ENCODE measurements around the gene TMC4. TPM values are rescaled to one million over a fixed set of nuclear protein-coding genes. Genes with fewer than 3 reads are reported as not detected.
A peak's percentile ranks its signal among the peaks of the same experiment; 100 is the strongest.
"Not testable (repeated sequence)": the region's sequence is repeated elsewhere in the genome, so short reads cannot be mapped to it uniquely, and the experiment has no call there.

TMC4 gene, protein sequence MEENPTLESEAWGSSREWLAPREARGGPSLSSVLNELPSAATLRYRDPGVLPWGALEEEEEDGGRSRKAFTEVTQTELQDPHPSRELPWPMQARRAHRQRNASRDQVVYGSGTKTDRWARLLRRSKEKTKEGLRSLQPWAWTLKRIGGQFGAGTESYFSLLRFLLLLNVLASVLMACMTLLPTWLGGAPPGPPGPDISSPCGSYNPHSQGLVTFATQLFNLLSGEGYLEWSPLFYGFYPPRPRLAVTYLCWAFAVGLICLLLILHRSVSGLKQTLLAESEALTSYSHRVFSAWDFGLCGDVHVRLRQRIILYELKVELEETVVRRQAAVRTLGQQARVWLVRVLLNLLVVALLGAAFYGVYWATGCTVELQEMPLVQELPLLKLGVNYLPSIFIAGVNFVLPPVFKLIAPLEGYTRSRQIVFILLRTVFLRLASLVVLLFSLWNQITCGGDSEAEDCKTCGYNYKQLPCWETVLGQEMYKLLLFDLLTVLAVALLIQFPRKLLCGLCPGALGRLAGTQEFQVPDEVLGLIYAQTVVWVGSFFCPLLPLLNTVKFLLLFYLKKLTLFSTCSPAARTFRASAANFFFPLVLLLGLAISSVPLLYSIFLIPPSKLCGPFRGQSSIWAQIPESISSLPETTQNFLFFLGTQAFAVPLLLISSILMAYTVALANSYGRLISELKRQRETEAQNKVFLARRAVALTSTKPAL
- total RNA-seq (not detected in 2 replicates), polyA plus RNA-seq (not detected in 2 replicates), polyA minus RNA-seq (not detected in 2 replicates)
- 0.12 TPM for total RNA-seq (2013)

DNA sequence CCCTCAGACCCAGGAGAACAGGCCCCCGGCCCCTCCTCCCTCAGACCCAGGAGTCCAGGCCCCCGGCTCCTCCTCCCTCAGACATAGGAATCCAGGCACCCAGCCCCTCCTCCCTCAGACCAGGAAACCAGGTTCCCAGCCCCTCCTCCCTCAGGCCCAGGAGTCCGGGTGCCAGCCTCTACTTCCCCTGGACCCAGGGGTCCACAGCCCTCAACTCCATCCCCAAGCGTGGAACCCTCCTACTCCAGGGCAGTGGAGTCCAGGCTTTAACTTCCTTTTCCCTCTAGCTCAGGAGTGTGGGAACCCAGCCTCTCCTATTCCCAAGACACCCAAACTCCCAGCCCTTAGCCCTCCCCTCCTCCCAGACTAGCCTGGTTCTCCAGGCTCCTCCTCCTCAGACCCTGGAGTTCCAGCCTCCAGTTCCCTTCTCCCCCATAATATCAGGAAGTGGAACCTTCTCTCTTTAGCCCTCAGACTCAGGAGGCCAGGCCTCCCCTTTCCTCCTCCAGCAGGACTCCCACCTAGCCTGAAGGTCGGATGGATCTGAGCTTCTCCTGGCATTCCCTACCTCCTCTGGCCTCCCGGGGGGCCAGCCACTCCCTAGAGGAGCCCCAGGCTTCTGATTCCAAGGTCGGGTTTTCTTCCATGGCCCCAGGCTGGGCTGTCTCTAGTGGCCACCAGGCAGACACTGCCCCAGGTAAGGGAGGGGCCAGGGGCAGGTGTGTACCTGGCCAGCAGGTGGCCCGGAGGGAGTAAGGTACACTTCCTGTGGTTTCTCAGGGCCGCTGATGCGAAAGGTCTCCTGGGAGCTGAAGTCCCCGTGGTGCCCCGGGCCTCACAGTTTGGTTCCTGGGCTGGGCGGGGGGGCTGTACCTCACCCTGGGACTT is at the start of gene TMC4:
Gene TMC4 (minus strand): TSS at position 690 of the 888 bp plus-strand sequence. CDS start 43 bp downstream, at position 647.
- H3K4me3 Mint-ChIP-seq, result no peak within 1 kb of the TSS
- Histone ChIP-seq H3K36me3 (replicated peaks in 1 of 2; ENCODE audit: control extremely low read depth in 1 of 2, control insufficient read depth in 1 of 2, extremely low read depth in 1 of 2, insufficient read depth in 2 of 2, low read length in 1 of 2) (no peaks in the 10 kb centered on the region), H4K20me1 (ENCODE audit: control insufficient read depth, insufficient read depth, low read length, poor library complexity, severe bottlenecking) (peaks cover 7% of the 10 kb centered on the region), H3K9ac (ENCODE audit: low read length) (no peak within 1 kb of the TSS), H3K4me3 (ENCODE audit: control extremely low read depth in 1 of 5, extremely low read depth in 1 of 5, insufficient read depth in 1 of 5, low read depth in 2 of 5, low read length in 4 of 5) (no peak within 1 kb of the TSS), H3K4me1 (ENCODE audit: control insufficient read depth in 2 of 2, insufficient read depth in 2 of 2, low read length in 2 of 2) (peaks cover 17 to 24% of the 10 kb centered on the region in 2 donors), H3K4me2 (replicated peaks; ENCODE audit: low read depth, low read length, poor library complexity, severe bottlenecking) (peak within 1 kb of the TSS; percentile 49), H3K27ac (ENCODE audit: low read length in 2 of 2) (no peak within 1 kb of the TSS), H3K27me3 (replicated peaks in 1 of 4; ENCODE audit: control extremely low read depth in 1 of 4, control insufficient read depth in 3 of 4, insufficient read depth in 4 of 4, low read length in 3 of 4) (peaks cover 0 to 11% (median 2%) of the 10 kb centered on the region in 4 experiments), H2AFZ (ENCODE audit: insufficient read depth, low read depth, low read length, poor library complexity, severe bottlenecking) (no peak within 1 kb of the TSS), H3K79me2 (ENCODE audit: control insufficient read depth, insufficient read depth, low read length) (no peaks in the 10 kb centered on the region), H3K9me3 (ENCODE audit: control extremely low read depth in 1 of 3, control insufficient read depth in 2 of 3, insufficient read depth in 1 of 3, low read length in 2 of 3) (no peaks in the 10 kb centered on the region)
- no peak within 1 kb of the TSS for H3K27ac Mint-ChIP-seq
- no peaks in the 10 kb centered on the region for H3K27me3 Mint-ChIP-seq
- DNase-seq (peak; percentile 65), ATAC-seq (ENCODE audit: low read depth) (peak; percentile 58)
- ChIA-PET POLR2A (interaction anchor here (0.6 to 1.8 kb wide), 2 partner anchors 16 to 443 kb away, joined by 8 read pairs; partner anchors contain the start of gene MBOAT7), CTCF (interaction anchor here (0.9 to 8.5 kb wide), 4 partner anchors 15 to 60 kb away, joined by 3 to 50 read pairs (median 3); partner anchors contain the start of genes MBOAT7 and TSEN34)
- WGBS (ENCODE audit: insufficient coverage), result 23% methylated on average over 12 of the region's 13 CpGs
- no peaks in the 10 kb centered on the region for H3K9me3 Mint-ChIP-seq (ENCODE audit: insufficient read depth)
- peaks cover 21% of the 10 kb centered on the region for H3K4me1 Mint-ChIP-seq
- TF ChIP-seq, protein P1, sequence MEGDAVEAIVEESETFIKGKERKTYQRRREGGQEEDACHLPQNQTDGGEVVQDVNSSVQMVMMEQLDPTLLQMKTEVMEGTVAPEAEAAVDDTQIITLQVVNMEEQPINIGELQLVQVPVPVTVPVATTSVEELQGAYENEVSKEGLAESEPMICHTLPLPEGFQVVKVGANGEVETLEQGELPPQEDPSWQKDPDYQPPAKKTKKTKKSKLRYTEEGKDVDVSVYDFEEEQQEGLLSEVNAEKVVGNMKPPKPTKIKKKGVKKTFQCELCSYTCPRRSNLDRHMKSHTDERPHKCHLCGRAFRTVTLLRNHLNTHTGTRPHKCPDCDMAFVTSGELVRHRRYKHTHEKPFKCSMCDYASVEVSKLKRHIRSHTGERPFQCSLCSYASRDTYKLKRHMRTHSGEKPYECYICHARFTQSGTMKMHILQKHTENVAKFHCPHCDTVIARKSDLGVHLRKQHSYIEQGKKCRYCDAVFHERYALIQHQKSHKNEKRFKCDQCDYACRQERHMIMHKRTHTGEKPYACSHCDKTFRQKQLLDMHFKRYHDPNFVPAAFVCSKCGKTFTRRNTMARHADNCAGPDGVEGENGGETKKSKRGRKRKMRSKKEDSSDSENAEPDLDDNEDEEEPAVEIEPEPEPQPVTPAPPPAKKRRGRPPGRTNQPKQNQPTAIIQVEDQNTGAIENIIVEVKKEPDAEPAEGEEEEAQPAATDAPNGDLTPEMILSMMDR (IDR thresholded peaks at IDR 0.05), result peak; percentile 12
- no peak for TF ChIP-seq EZH2 (IDR thresholded peaks at IDR 0.05; ENCODE audit: borderline replicate concordance, insufficient read depth, low read depth, low read length, poor library complexity, severe bottlenecking)
- intact Hi-C loops (cut with micrococcal nuclease), result loop anchor here (1.0 kb wide), 1 partner anchor 17 kb away; the partner anchor contains the start of gene MBOAT7

DNA sequence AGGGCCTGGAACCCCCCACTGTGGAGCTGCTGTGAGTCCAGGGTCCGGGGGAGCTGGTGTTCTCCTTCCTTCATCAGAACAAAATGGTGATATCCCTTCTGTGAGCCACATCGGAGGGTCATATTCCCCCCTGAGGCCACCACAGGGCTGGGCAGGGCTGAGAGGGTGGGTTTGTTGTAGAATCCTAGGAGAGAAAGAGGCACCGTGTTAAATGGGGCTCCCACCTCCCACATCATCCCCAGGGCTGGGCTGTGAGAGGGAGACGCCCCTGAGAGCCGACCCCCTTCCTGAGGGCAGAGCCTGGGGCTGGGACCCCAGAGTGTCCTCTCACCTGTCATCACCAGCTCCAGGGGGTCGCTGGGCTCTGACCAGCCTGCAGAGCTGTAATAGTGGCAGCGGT is 49.0 kb upstream of the TMC4 start:
- H3K4me2 ChIP-seq (replicated peaks; ENCODE audit: low read depth, low read length, poor library complexity, severe bottlenecking); H3K27ac ChIP-seq (ENCODE audit: low read length in 2 of 2); POLR2A ChIA-PET; H4K20me1 ChIP-seq (ENCODE audit: control insufficient read depth, insufficient read depth, low read length, poor library complexity, severe bottlenecking); H3K27ac Mint-ChIP-seq; DNase-seq; H3K9me3 Mint-ChIP-seq (ENCODE audit: insufficient read depth); H3K79me2 ChIP-seq (ENCODE audit: control insufficient read depth, insufficient read depth, low read length); H2AFZ ChIP-seq (ENCODE audit: insufficient read depth, low read depth, low read length, poor library complexity, severe bottlenecking); intact Hi-C loops (cut with micrococcal nuclease); H3K9ac ChIP-seq (ENCODE audit: low read length); H3K4me3 ChIP-seq (ENCODE audit: control extremely low read depth in 1 of 5, extremely low read depth in 1 of 5, insufficient read depth in 1 of 5, low read depth in 2 of 5, low read length in 4 of 5); H3K4me1 Mint-ChIP-seq; ATAC-seq (ENCODE audit: low read depth); H3K27me3 ChIP-seq (replicated peaks in 1 of 4; ENCODE audit: control extremely low read depth in 1 of 4, control insufficient read depth in 3 of 4, insufficient read depth in 4 of 4, low read length in 3 of 4); H3K36me3 ChIP-seq (replicated peaks in 1 of 2; ENCODE audit: control extremely low read depth in 1 of 2, control insufficient read depth in 1 of 2, extremely low read depth in 1 of 2, insufficient read depth in 2 of 2, low read length in 1 of 2); H3K9me3 ChIP-seq (ENCODE audit: control extremely low read depth in 1 of 3, control insufficient read depth in 2 of 3, insufficient read depth in 1 of 3, low read length in 2 of 3); H3K4me3 Mint-ChIP-seq; H3K27me3 Mint-ChIP-seq: not testable (repeated sequence)
- CTCF ChIA-PET, result interaction anchor here (1.1 kb wide), 1 partner anchor 52 kb away, joined by 3 read pairs; no protein-coding TSS in a partner anchor
- peaks cover 0 to 11% of the 10 kb centered on the region in 2 donors for H3K4me1 ChIP-seq (ENCODE audit: control insufficient read depth in 2 of 2, insufficient read depth in 2 of 2, low read length in 2 of 2)
- no CpG with 5 or more reads among the region's 7 CpGs for WGBS (ENCODE audit: insufficient coverage)

DNA sequence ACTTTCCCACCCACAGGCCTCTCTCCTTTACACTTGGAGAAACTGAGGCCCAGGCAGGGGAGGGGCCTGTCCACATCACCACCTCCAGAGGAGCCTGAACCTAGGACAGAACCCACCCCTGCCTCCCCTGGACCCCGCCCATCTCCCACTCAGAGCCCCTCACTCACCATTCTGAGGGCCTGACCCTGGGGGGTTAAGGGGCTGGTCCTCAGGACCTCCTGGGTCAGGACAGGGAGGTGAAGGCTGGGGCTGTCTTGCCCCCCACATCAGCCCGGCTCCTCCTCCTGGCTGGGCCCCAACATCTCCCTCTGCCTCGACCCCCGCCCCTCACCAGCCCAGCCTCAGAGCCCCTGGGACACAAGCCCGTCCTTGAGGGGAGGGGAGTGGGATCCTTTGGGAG is 46.7 kb upstream of the TMC4 start:
- H3K27ac Mint-ChIP-seq; H3K79me2 ChIP-seq (ENCODE audit: control insufficient read depth, insufficient read depth, low read length); H3K4me3 Mint-ChIP-seq; H2AFZ ChIP-seq (ENCODE audit: insufficient read depth, low read depth, low read length, poor library complexity, severe bottlenecking); H3K9me3 Mint-ChIP-seq (ENCODE audit: insufficient read depth); H3K4me3 ChIP-seq (ENCODE audit: control extremely low read depth in 1 of 5, extremely low read depth in 1 of 5, insufficient read depth in 1 of 5, low read depth in 2 of 5, low read length in 4 of 5); H3K4me1 Mint-ChIP-seq; intact Hi-C loops (cut with micrococcal nuclease); H4K20me1 ChIP-seq (ENCODE audit: control insufficient read depth, insufficient read depth, low read length, poor library complexity, severe bottlenecking); H3K27me3 Mint-ChIP-seq; CTCF ChIA-PET; H3K9ac ChIP-seq (ENCODE audit: low read length); H3K27me3 ChIP-seq (replicated peaks in 1 of 4; ENCODE audit: control extremely low read depth in 1 of 4, control insufficient read depth in 3 of 4, insufficient read depth in 4 of 4, low read length in 3 of 4); DNase-seq; H3K9me3 ChIP-seq (ENCODE audit: control extremely low read depth in 1 of 3, control insufficient read depth in 2 of 3, insufficient read depth in 1 of 3, low read length in 2 of 3); H3K36me3 ChIP-seq (replicated peaks in 1 of 2; ENCODE audit: control extremely low read depth in 1 of 2, control insufficient read depth in 1 of 2, extremely low read depth in 1 of 2, insufficient read depth in 2 of 2, low read length in 1 of 2); POLR2A ChIA-PET; H3K4me2 ChIP-seq (replicated peaks; ENCODE audit: low read depth, low read length, poor library complexity, severe bottlenecking); ATAC-seq (ENCODE audit: low read depth); H3K27ac ChIP-seq (ENCODE audit: low read length in 2 of 2): not testable (repeated sequence)
- H3K4me1 ChIP-seq (ENCODE audit: control insufficient read depth in 2 of 2, insufficient read depth in 2 of 2, low read length in 2 of 2), result peaks cover 0 to 11% of the 10 kb centered on the region in 2 donors
- WGBS (ENCODE audit: insufficient coverage), result no CpG with 5 or more reads among the region's 5 CpGs

Data from B cell (primary cell).